GM12878 (cell line): Measurements from ENCODE around the gene INVS. TPM values are rescaled to one million over a fixed set of nuclear protein-coding genes. Genes with fewer than 3 reads are reported as not detected.

Source experiments
- ATF7 ChIP-seq: fragments of 450-650 bp; IDR thresholded peaks from 2 replicates; pipeline ENCODE4 v1.6.1; 2016; ENCODE audit warnings: low read depth, mild to moderate bottlenecking
- BACH1 ChIP-seq: fragments of 450-650 bp; IDR thresholded peaks from 2 replicates; pipeline ENCODE4 v1.6.1; 2017; ENCODE audit warnings: mild to moderate bottlenecking, borderline replicate concordance
- CBX5 ChIP-seq: sonication (generic); IDR thresholded peaks from 2 replicates; pipeline ENCODE4 v1.6.1; 2016; ENCODE audit warnings: low read depth, moderate library complexity, mild to moderate bottlenecking, inconsistent platforms
- CEBPB ChIP-seq, 2 experiments: fragments of 150-350 bp in 1 of 2; IDR thresholded peaks; 2 replicates each; pipeline ENCODE4 v1.6.1; 2012 to 2014; ENCODE audit warnings: low read depth in 2 of 2, low read length in 2 of 2, borderline replicate concordance in 1 of 2, inconsistent platforms in 1 of 2
- CHD2 ChIP-seq: IDR thresholded peaks from 2 replicates; pipeline ENCODE4 v1.6.1; 2011; ENCODE audit warnings: low read depth, low read length, improper control_type of control experiment, borderline replicate concordance
- EP300 ChIP-seq, 2 experiments: fragments of 150-350 bp in 1 of 2; IDR thresholded peaks; 2 replicates each; pipeline ENCODE4 v1.6.1; 2011 to 2012; ENCODE audit warnings: low read depth in 2 of 2, low read length in 2 of 2, borderline replicate concordance in 1 of 2, improper control_type of control experiment in 1 of 2, inconsistent platforms in 1 of 2; ENCODE audit not compliant: control insufficient read depth in 1 of 2
- ETV6 ChIP-seq, 2 experiments: fragments of 450-650 bp in 1 of 2; IDR thresholded peaks in 1 of 2; conservative IDR thresholded peaks in 1 of 2; 2 replicates each; pipeline ENCODE4 v1.6.1; 2014; ENCODE audit warnings: antibody characterized with exemption in 1 of 2, borderline replicate concordance in 1 of 2, low read depth in 1 of 2, mild to moderate bottlenecking in 1 of 2, moderate library complexity in 1 of 2
- FOS ChIP-seq: IDR thresholded peaks from 3 replicates; pipeline ENCODE4 v1.6.1; 2011; ENCODE audit warnings: borderline replicate concordance; ENCODE audit not compliant: insufficient read length; ENCODE audit errors: extremely low read depth
- FOXM1 ChIP-seq: IDR thresholded peaks from 2 replicates; pipeline ENCODE4 v1.6.1; 2012; ENCODE audit warnings: low read depth, mild to moderate bottlenecking, inconsistent platforms, low read length, moderate library complexity
- GATAD2B ChIP-seq: fragments of 450-650 bp; conservative IDR thresholded peaks from 2 replicates; pipeline ENCODE4 v1.6.1; 2017; ENCODE audit warnings: low read depth, mild to moderate bottlenecking, moderate library complexity
- IKZF1 ChIP-seq: fragments of 450-650 bp; conservative IDR thresholded peaks from 2 replicates; pipeline ENCODE4 v1.6.1; 2017; ENCODE audit warnings: antibody characterized with exemption, mild to moderate bottlenecking
- JUNB ChIP-seq: IDR thresholded peaks from 2 replicates; pipeline ENCODE4 v1.6.1; 2016; ENCODE audit warnings: antibody characterized with exemption, mild to moderate bottlenecking
- JUND ChIP-seq: IDR thresholded peaks from 2 replicates; pipeline ENCODE4 v1.6.1; 2012; ENCODE audit warnings: low read depth, mild to moderate bottlenecking, low read length, improper control_type of control experiment, moderate library complexity
- MEF2A ChIP-seq: IDR thresholded peaks from 2 replicates; pipeline ENCODE4 v1.6.1; 2011; ENCODE audit warnings: low read depth, mild to moderate bottlenecking, low read length, moderate library complexity; ENCODE audit not compliant: insufficient read depth
- MTA3 ChIP-seq: IDR thresholded peaks from 2 replicates; pipeline ENCODE4 v1.6.1; 2012; ENCODE audit warnings: low read length, inconsistent platforms, borderline replicate concordance
- NBN ChIP-seq: fragments of 450-650 bp; IDR thresholded peaks from 2 replicates; pipeline ENCODE4 v1.6.1; 2016
- NRF1 ChIP-seq: conservative IDR thresholded peaks from 2 replicates; pipeline ENCODE4 v1.6.1; 2011; ENCODE audit warnings: mild to moderate bottlenecking, low read depth, low read length, improper control_type of control experiment
- RCOR1 ChIP-seq: conservative IDR thresholded peaks from 2 replicates; pipeline ENCODE4 v1.6.1; 2012; ENCODE audit warnings: low read depth, low read length, improper control_type of control experiment
- SIX5 ChIP-seq: IDR thresholded peaks from 2 replicates; pipeline ENCODE4 v1.6.1; 2011; ENCODE audit warnings: mild to moderate bottlenecking, low read depth, low read length, moderate library complexity; ENCODE audit not compliant: severe bottlenecking
- SREBF2 ChIP-seq: IDR thresholded peaks from 2 replicates; pipeline ENCODE4 v1.6.1; 2012; ENCODE audit warnings: mild to moderate bottlenecking, low read length
- STAT3 ChIP-seq: IDR thresholded peaks from 2 replicates; pipeline ENCODE4 v1.6.1; 2011; ENCODE audit warnings: low read depth, low read length, improper control_type of control experiment
- TCF3 ChIP-seq: IDR thresholded peaks from 2 replicates; pipeline ENCODE4 v1.6.1; 2012; ENCODE audit warnings: low read depth, mild to moderate bottlenecking, low read length, borderline replicate concordance; ENCODE audit not compliant: insufficient read depth
- ZBED1 ChIP-seq: IDR thresholded peaks from 2 replicates; pipeline ENCODE4 v1.6.1; 2016; ENCODE audit warnings: borderline replicate concordance
- polyA plus RNA-seq, 11 experiments: library from polyadenylated mRNA; depleted of rRNA in 4 of 11; unstranded in 6 of 11; stranded (reverse) in 5 of 11; fragments of >200 nt; fragmentation: Nextera tagmentation in 4 of 11; fragmentation: Illumina TruSeq in 1 of 11; extraction: Ambion mirVana in 4 of 11; extraction: Trizol in 1 of 11; gene quantifications; 1 replicate in 1 of 11; 2 replicates in 10 of 11; pipeline versions ENCODE4 v1.2.1 to v1.2.3, GENCODE V29; 2011 to 2016; ENCODE audit warnings: inconsistent platforms in 2 of 11, missing spikeins in 2 of 11, low read depth in 1 of 11
- total RNA-seq, 4 experiments: library from RNA; depleted of rRNA in 3 of 4; stranded (reverse); fragments of >200 nt in 3 of 4; fragmentation: Illumina TruSeq in 1 of 4; extraction: Trizol in 1 of 4; gene quantifications; 2 replicates each; pipeline versions ENCODE4 v1.2.1 to v1.2.3, GENCODE V29; 2013 to 2021
- TF ChIP-seq, protein P1 (sequence below): IDR thresholded peaks from 2 replicates; pipeline ENCODE4 v1.6.1; 2012; ENCODE audit warnings: low read depth, low read length, improper control_type of control experiment
- TF ChIP-seq, protein P2 (sequence below): fragments of 450-650 bp; IDR thresholded peaks from 2 replicates; pipeline ENCODE4 v1.6.1; 2016; ENCODE audit warnings: mild to moderate bottlenecking, moderate library complexity, borderline replicate concordance

Gene INVS
- total and polyA plus RNA-seq, 10 of the 15 experiments (the other 5 are each of a cell fraction or from before 2014, with no cell fraction given): 0.93 to 20.8 (median 13.2) TPM

DNA sequence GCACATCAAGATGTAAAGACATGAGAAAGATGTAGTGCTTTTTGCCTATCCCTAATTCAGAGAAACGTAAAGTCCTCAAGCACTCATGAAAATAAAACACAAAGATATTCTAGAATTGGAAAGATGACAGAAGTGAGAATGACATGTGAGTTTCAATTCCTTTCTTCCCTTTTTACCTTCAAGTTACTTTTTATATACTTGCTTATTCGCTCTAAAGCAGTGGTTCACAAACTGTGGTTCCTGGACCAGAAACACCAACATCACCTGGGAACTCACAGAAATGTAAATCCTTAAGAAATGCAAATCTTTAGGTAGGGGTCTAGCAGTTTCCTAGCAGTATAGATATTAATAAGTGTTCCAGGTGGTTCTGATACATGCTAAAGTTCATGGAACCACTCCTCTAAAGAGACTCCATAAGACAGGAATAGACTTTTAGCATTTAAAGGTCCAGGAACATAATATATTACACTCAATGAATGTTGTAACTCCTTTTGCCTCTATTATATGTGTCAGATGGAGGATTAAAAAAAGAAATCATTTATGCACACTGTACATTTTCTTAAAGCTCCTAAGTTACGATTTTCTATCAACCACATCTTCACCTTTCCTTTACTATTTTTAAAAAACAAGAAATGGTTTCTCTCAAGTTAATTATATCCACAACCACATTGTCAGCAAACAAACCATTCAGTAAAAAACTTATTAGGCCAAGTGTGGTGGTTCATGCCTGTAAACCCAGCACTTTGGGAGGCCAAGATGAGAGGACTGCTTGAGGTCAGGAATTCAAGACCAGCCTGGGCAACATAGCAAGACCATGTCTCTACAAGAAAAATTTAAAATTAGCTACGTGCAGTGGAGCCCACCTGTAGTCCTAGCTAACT lies 40.1 kb upstream of the INVS start (continued):
- TF ChIP-seq NRF1 (no peak), JUNB (peak; percentile 78), ATF7 (peak; percentile 97), NBN (peak; percentile 61), TCF3 (0 out of 2 replicates have a peak, but pooled peaks have one; percentile 31), MEF2A (peak; percentile 99), CEBPB (IDR thresholded peaks at IDR 0.05; ENCODE audit: borderline replicate concordance in 1 of 2, low read depth in 2 of 2, low read length in 2 of 2) (peak in 1 of 2 experiments; percentile 87; a peak in 1 of 4 replicates), IKZF1 (peak; percentile 86), FOXM1 (peak; percentile 96), GATAD2B (peak; percentile 73; the same call in 1 of the 2 replicates), CBX5 (peak; percentile 65; the same call in 1 of the 2 replicates), CHD2 (peak; percentile 57; the same call in 1 of the 2 replicates), STAT3 (peak; percentile 96), ZBED1 (peak; percentile 91; the same call in 1 of the 2 replicates), RCOR1 (peak; percentile 91; the same call in 1 of the 2 replicates), JUND (peak; percentile 64; the same call in 1 of the 2 replicates), SIX5 (no peak), EP300 (IDR thresholded peaks at IDR 0.05; ENCODE audit: borderline replicate concordance in 1 of 2, control insufficient read depth in 1 of 2, low read depth in 2 of 2, low read length in 2 of 2) (peak; percentile 85 to 92), SREBF2 (no peak), BACH1 (peak; percentile 34; the same call in 1 of the 2 replicates), ETV6 (conservative IDR thresholded peaks at IDR 0.05 in 1 of 2, IDR thresholded peaks at IDR 0.05 in 1 of 2; ENCODE audit: borderline replicate concordance in 1 of 2, low read depth in 1 of 2) (peak in 1 of 2 experiments; percentile 59; a peak in 1 of 4 replicates), FOS (no peak), MTA3 (peak; percentile 97)
- TF ChIP-seq, protein P1, sequence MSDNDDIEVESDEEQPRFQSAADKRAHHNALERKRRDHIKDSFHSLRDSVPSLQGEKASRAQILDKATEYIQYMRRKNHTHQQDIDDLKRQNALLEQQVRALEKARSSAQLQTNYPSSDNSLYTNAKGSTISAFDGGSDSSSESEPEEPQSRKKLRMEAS: no peak
- TF ChIP-seq, protein P2, sequence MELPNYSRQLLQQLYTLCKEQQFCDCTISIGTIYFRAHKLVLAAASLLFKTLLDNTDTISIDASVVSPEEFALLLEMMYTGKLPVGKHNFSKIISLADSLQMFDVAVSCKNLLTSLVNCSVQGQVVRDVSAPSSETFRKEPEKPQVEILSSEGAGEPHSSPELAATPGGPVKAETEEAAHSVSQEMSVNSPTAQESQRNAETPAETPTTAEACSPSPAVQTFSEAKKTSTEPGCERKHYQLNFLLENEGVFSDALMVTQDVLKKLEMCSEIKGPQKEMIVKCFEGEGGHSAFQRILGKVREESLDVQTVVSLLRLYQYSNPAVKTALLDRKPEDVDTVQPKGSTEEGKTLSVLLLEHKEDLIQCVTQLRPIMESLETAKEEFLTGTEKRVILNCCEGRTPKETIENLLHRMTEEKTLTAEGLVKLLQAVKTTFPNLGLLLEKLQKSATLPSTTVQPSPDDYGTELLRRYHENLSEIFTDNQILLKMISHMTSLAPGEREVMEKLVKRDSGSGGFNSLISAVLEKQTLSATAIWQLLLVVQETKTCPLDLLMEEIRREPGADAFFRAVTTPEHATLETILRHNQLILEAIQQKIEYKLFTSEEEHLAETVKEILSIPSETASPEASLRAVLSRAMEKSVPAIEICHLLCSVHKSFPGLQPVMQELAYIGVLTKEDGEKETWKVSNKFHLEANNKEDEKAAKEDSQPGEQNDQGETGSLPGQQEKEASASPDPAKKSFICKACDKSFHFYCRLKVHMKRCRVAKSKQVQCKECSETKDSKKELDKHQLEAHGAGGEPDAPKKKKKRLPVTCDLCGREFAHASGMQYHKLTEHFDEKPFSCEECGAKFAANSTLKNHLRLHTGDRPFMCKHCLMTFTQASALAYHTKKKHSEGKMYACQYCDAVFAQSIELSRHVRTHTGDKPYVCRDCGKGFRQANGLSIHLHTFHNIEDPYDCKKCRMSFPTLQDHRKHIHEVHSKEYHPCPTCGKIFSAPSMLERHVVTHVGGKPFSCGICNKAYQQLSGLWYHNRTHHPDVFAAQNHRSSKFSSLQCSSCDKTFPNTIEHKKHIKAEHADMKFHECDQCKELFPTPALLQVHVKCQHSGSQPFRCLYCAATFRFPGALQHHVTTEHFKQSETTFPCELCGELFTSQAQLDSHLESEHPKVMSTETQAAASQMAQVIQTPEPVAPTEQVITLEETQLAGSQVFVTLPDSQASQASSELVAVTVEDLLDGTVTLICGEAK: 0 out of 2 replicates have a peak, but pooled peaks have one; percentile 28
